ENCODE measurements around the gene ZNF800. TPM values are rescaled to one million over a fixed set of nuclear protein-coding genes. Genes with fewer than 3 reads are reported as not detected.
"Not testable (repeated sequence)": the region's sequence is repeated elsewhere in the genome, so short reads cannot be mapped to it uniquely, and the experiment has no call there.

Gene ZNF800
- total RNA-seq (2014; rRNA removed; shearing (Covaris generic)), result 21.4 and 22.1 TPM in 2 replicates
- 10.0 and 32.0 TPM in 2 replicates for polyA plus RNA-seq (2015; cell fraction: cytosol; rRNA removed)
- 47.4 and 50.7 TPM in 2 replicates for polyA plus RNA-seq (2015; cell fraction: nucleus; rRNA removed)

DNA sequence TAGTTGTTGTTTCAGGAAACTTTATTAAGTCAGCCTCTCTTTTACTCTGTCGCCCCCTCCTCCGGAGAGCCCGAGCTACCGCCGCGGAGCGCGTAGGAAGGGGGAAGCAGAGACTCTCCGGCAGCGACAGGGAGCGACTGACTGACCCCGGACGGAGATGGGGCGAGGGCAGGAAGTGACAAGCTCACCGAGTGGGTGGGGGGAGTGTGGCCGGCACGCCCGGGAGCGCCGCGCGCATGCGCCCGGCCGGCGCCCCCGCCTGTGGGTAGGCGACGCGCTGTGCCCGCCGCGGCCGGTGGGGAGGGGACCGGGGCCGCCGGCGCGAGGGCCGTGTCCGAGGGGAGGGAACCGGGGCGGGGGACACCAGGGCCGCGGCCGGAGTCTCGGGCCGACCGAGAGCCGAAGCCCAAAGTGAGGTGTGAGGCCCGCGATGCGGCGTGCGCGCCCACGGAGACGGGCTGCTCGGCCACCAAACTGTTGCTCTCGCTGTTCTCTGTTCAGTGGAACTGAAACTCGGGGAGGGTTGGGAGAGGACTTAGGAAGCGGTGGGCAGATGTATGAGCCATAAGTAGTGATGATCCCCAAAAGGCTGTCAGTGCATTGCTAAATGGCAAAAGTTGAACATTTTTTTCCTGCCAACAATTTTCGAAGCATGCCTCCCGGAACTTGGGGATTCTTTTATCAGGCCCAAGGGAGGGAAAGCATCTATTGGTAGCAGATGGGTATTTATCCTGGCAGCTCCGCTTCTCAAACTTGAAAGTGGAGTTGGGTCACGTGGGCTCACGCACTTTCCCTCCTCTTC is at the start of gene ZNF800:
Gene ZNF800 (minus strand): TSS at position 143 of the 802 bp plus-strand sequence. CDS start 1,151 bp downstream, outside the sequence.
- peak; percentile 92 for DNase-seq (ENCODE audit: low read depth, low spot score)
- in situ Hi-C loops (cut with HindIII; ENCODE audit: low pct_unique_long_range_greater_than_20kb, low sequenced_read_pairs), result no loop called here

- DNase-seq (ENCODE audit: low read depth, low spot score), result no peak
- in situ Hi-C loops (cut with HindIII; ENCODE audit: low pct_unique_long_range_greater_than_20kb, low sequenced_read_pairs), result no loop called here
Observed at GRCh38 chr7:127440206-127440605, 47.7 kb upstream of the ZNF800 start.

DNA sequence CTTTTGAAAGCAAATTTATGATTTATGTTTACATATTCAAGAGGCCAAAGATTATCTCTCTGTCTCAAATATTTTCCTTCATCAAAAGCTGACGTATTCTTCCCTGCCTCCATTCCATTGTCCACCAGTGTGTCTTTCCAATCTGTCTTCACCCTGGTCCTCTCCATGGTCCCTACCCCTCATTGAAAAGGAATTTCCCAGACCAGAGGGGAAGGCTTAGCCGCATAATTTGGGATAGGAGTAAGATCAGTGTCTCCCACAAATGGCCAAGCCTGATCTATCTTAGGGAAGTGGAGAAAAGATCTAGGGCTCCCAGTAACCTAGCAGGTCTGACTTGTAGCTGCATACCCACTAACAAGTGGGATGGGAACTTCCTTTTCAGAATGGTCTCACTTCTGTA is 46.3 kb upstream of the ZNF800 start:
- no peak for DNase-seq (ENCODE audit: low read depth, low spot score)
- in situ Hi-C loops (cut with HindIII; ENCODE audit: low pct_unique_long_range_greater_than_20kb, low sequenced_read_pairs), result no loop called here

GRCh38 chr7:127437837-127438236 is 45.3 kb upstream of the ZNF800 start:
- DNase-seq (ENCODE audit: low read depth, low spot score), result no peak
- in situ Hi-C loops (cut with HindIII; ENCODE audit: low pct_unique_long_range_greater_than_20kb, low sequenced_read_pairs), result no loop called here

GRCh38 chr7:127437241-127437640 is 44.7 kb upstream of the ZNF800 start:
- in situ Hi-C loops (cut with HindIII; ENCODE audit: low pct_unique_long_range_greater_than_20kb, low sequenced_read_pairs), result no loop called here
- no peak for DNase-seq (ENCODE audit: low read depth, low spot score)

GRCh38 chr7:127429281-127429680 is 36.8 kb upstream of the ZNF800 start:
- in situ Hi-C loops (cut with HindIII; ENCODE audit: low pct_unique_long_range_greater_than_20kb, low sequenced_read_pairs); DNase-seq (ENCODE audit: low read depth, low spot score): not testable (repeated sequence)

- DNase-seq (ENCODE audit: low read depth, low spot score), result no peak
- in situ Hi-C loops (cut with HindIII; ENCODE audit: low pct_unique_long_range_greater_than_20kb, low sequenced_read_pairs), result no loop called here
Observed at GRCh38 chr7:127419196-127419595, 26.7 kb upstream of the ZNF800 start.

- no peak for DNase-seq (ENCODE audit: low read depth, low spot score)
- in situ Hi-C loops (cut with HindIII; ENCODE audit: low pct_unique_long_range_greater_than_20kb, low sequenced_read_pairs), result no loop called here
Observed at GRCh38 chr7:127418459-127418858, 26.0 kb upstream of the ZNF800 start.

DNA sequence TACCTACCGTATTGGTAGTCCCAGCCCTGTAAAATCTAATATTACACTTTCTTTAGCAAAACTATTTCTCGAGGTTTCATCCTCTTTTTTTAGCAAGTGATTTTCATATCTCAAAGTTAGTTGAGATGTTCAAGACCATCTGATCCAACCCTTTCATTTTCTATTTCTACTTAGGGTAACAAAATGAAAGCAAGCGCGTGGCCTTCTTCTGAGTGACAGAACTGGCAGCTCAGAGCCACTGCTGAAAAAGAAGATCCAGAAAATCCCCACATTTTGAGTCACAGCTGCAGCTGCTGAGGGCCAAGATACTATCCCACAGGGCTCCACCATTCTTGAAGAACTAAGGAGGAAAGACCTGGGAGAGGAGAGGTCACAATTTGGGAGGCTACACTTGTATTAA is 24.8 kb upstream of the ZNF800 start:
- in situ Hi-C loops (cut with HindIII; ENCODE audit: low pct_unique_long_range_greater_than_20kb, low sequenced_read_pairs), result no loop called here
- no peak for DNase-seq (ENCODE audit: low read depth, low spot score)

DNA sequence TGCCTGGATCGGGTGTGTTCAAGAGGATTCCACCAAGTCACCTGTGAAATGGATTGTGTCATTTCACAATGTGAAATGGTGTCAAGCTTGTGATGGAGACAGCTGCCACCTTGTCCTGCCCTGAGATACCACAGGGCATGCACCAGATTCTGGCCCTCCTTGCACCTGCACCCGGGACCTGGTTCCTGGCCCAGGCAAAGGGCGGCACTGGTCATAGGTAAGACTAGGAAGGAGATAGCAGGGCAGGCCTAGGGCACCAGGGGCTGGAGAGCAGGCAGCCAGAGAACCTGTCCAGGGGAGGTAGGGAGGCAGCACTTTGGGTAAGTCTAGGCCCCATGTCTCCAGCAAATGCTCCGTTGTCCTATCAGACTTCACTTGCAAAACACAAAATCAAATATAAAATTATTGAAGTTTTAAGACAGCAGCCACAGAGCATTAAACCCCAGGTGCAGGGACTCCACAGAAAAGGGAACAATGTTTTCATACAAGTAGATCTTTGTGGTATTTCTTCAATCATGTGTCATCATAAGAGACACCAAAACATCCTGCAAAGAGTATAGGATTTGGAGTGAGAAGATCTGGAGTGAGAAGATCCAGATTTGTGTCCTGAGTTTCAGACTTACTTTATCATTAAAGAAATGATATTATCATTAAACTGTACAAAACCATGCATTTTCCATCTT is 22.7 kb upstream of the ZNF800 start:
- in situ Hi-C loops (cut with HindIII; ENCODE audit: low pct_unique_long_range_greater_than_20kb, low sequenced_read_pairs), result no loop called here
- no peak for DNase-seq (ENCODE audit: low read depth, low spot score)

GRCh38 chr7:127413962-127414361 is 21.5 kb upstream of the ZNF800 start:
- in situ Hi-C loops (cut with HindIII; ENCODE audit: low pct_unique_long_range_greater_than_20kb, low sequenced_read_pairs), result no loop called here
- no peak for DNase-seq (ENCODE audit: low read depth, low spot score)

DNA sequence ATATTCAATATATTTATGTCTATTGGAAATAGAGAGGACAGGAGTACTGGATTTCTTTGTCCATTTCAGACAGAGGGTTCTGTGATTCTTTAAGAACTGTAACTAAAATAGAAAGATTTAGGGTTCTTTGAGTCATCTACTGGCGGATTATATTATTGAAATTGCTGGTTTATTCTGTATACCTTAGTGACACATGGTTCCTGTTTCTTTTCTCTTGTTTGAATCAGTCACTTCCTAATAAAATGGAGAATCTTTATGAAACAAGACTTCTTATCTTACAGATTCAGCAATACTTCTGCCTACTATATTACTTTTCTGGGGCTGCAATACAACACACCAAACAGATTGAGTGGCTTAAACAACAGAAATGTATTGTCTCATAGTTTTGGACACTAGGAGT is 20.8 kb upstream of the ZNF800 start:
- DNase-seq (ENCODE audit: low read depth, low spot score), result no peak
- in situ Hi-C loops (cut with HindIII; ENCODE audit: low pct_unique_long_range_greater_than_20kb, low sequenced_read_pairs), result no loop called here

DNA sequence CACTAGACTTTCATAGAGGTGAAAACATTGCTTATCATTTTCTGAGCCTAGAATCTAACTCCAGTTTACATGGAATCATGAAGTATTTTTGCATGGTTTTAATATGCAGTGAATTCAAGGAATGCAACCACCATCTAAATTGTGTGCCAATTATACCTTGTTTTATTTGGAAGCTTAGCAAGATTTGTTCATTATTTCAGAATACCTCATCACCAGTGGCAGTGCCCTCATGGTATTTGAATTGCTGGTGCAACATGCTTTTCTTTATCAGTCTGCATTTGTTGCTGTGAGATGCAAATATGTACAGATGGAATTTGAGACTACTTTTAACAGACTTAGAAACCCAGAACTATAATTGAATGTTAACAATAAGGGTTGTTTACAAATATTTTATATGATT is 18.7 kb upstream of the ZNF800 start:
- in situ Hi-C loops (cut with HindIII; ENCODE audit: low pct_unique_long_range_greater_than_20kb, low sequenced_read_pairs), result no loop called here
- no peak for DNase-seq (ENCODE audit: low read depth, low spot score)

DNA sequence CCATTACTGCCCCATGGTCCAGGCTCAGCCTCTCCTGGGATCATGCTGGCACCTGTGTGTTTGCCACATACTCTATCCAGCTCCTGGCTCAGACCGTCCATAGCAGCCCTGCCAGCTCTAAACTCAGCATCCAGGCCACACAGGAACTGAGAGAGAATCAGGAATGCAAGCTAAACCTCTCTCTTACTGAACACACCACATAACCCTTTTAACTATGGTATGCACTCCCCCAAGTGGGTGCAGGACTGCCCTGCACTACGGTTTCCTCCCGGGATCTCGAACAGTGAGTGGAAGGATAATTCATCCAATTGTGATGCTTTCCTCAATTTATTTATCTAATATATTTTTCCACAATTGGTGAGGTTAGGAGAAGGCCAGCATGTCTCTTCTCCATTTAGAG is 17.1 kb upstream of the ZNF800 start:
- DNase-seq (ENCODE audit: low read depth, low spot score), result peak; percentile 28
- in situ Hi-C loops (cut with HindIII; ENCODE audit: low pct_unique_long_range_greater_than_20kb, low sequenced_read_pairs), result no loop called here

- in situ Hi-C loops (cut with HindIII; ENCODE audit: low pct_unique_long_range_greater_than_20kb, low sequenced_read_pairs), result no loop called here
Observed at GRCh38 chr7:127404286-127405072, 12.0 kb upstream of the ZNF800 start.

GRCh38 chr7:127396184-127396583 is 3.7 kb upstream of the ZNF800 start:
- in situ Hi-C loops (cut with HindIII; ENCODE audit: low pct_unique_long_range_greater_than_20kb, low sequenced_read_pairs), result no loop called here

More at GRCh38 chr7:127404286-127405072, 12.0 kb upstream of the ZNF800 start:
- no peak for DNase-seq (ENCODE audit: low read depth, low spot score)

GRCh38 chr7:127395104-127395503 is 2.6 kb upstream of the ZNF800 start:
- DNase-seq (ENCODE audit: low read depth, low spot score); in situ Hi-C loops (cut with HindIII; ENCODE audit: low pct_unique_long_range_greater_than_20kb, low sequenced_read_pairs): not testable (repeated sequence)

More at GRCh38 chr7:127396184-127396583, 3.7 kb upstream of the ZNF800 start:
- peak; percentile 44 for DNase-seq (ENCODE audit: low read depth, low spot score)
